ENCODE results near the gene C11orf68.
"Not testable (repeated sequence)": the region's sequence is repeated elsewhere in the genome, so short reads cannot be mapped to it uniquely, and the experiment has no call there.

Gene C11orf68

GRCh38 chr11:65918211-65919140 is at the start of gene C11orf68:
TSS of gene C11orf68 (minus strand) at chr11:65919062. CDS start at chr11:65919031, 31 bp downstream.
- no peak for DNase-seq (ENCODE audit: low read depth in 3 of 3)

DNA sequence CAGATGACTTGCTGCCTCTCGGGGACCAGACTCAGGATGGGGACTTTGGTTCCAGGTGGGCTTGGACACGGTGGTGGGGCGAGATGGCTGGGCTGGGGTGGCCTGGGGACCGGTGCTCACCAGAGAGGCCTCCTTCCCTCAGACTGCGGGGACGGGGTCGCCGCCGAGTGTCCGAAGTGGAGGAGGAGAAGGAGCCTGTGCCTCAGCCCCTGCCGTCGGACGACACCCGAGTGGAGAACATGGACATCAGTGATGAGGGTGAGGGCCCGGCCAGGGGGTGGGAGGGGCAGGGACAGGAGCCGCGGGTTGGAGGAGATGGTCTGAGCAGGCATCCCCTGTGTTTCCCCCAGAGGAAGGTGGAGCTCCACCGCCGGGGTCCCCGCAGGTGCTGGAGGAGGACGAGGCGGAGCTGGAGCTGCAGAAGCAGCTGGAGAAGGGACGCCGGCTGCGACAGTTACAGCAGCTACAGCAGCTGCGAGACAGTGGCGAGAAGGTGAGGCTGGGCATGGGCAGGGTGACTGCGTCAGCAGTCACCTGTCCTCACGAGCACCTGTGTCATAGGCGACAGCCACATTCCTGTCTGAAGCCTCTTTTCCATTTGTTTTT is 48.6 kb upstream of the C11orf68 start:
- no peak for DNase-seq (ENCODE audit: low read depth in 3 of 3)

DNA sequence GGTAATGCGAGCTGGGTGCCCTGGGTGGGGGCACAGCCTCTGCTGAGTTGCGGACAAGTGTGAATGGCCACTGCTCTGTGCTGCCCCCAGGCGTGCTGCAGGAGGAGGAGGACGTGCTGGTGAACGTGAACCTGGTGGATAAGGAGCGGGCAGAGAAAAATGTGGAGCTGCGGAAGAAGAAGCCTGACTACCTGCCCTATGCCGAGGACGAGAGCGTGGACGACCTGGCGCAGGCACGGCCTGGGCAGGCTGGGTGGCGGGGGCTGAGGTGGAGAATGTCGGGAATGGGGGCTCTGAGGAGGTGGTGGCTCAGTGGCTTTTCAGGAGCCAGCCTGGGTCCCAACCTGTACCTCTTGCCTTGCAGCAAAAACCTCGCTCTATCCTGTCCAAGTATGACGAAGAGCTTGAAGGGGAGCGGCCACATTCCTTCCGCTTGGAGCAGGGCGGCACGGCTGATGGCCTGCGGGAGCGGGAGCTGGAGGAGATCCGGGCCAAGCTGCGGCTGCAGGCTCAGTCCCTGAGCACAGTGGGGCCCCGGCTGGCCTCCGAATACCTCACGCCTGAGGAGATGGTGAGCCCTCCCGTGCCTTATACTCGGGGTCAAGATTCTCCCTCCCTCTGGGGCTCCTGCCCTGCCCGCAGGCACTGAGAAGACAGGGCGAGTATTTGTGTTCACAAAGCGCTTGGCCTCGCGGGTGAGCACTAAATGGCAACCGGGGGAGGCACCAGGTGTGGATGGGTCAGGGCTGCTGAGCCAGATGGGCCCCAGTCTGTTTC is 47.3 kb upstream of the C11orf68 start:
- no peak for DNase-seq (ENCODE audit: low read depth in 3 of 3)

- no peak for DNase-seq (ENCODE audit: low read depth in 3 of 3)
Observed at GRCh38 chr11:65964906-65965305, 46.0 kb upstream of the C11orf68 start.

GRCh38 chr11:65962141-65962564 is 43.3 kb upstream of the C11orf68 start:
- DNase-seq (ENCODE audit: low read depth in 3 of 3) = no peak

DNA sequence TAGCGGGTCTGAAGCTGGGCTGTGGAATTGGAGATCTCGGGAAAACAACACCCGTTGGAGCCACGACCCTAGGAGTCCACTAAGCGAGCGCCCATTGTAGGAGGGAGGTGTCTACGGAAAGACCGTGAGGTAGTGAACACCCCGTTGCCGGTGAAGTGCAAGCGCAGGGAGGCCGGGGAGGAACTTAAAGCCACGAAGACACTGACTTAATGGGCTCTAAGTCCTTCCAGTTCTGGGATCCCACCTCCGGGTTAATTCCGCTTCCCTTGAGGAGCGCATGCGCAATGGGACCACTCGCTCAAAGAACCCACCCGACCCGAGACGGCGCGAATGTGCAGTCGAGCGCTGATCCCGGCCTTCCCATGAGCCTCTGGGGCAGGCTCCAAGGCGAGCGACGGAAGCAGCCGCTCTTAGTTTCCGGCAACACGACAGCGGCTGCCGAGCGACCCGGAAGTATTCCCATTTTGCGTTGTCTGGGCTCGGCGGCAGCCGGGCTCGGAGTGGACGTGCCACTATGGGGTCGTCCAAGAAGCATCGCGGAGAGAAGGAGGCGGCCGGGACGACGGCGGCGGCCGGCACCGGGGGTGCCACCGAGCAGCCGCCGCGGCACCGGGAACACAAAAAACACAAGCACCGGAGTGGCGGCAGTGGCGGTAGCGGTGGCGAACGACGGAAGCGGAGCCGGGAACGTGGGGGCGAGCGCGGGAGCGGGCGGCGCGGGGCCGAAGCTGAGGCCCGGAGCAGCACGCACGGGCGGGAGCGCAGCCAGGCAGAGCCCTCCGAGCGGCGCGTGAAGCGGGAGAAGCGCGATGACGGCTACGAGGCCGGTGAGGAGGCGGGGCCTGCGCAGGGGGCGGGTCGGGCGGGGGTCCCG is 42.6 kb upstream of the C11orf68 start, which contains the start of gene SART1:
TSS of gene SART1 (plus strand) at position 468 of the 874 bp plus-strand sequence. CDS start at position 515, 47 bp downstream.
- DNase-seq (ENCODE audit: low read depth in 3 of 3) = peak; percentile 90 to 96 (median 94)

DNA sequence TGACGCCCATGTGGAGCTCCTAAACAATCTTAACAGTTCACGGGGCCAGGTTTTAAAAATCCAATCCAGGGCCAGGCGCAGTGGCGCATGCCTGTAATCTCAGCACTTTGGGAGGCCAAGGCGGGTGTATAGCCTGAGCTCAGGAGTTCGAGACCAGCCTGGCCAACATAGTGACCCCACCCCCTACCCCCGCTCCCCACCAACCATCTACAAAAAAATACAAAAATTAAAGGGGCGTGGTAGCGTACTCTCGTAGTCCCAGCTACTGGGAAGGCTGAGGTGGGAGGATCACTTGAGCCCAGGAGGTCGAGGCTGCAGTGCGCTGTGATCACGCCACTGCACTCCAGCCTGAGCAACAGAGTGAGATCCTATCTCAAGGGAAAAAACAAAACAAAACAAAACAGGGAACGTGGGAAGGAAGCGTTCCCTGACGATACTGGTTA is 42.0 kb upstream of the C11orf68 start:
- DNase-seq (ENCODE audit: low read depth in 3 of 3) = no peak

GRCh38 chr11:65958774-65959420 is 40.0 kb upstream of the C11orf68 start:
- DNase-seq (ENCODE audit: low read depth in 3 of 3) = no peak

DNA sequence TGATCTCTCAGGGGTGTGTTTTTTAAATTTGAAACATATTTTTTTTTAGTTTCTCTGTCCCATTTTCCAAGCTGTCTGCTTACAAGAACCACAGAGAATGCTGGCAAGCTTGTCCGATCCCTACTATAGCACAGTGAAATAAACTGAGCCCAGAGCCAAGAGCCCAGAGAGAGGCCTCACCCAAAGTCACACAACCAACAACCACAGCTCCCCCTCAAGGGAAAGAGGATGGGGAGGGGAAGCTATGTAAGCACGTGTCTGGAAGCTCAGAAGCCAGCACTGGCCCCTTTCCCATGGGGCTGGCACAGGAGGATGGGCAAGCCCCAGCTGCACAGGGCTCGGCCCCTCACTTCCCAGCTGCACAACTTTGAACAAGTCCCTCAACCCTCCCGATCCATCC is 39.4 kb upstream of the C11orf68 start:
- no peak for DNase-seq (ENCODE audit: low read depth in 3 of 3)

GRCh38 chr11:65954771-65955170 is 35.9 kb upstream of the C11orf68 start:
- DNase-seq (ENCODE audit: low read depth in 3 of 3) = no peak

- DNase-seq (ENCODE audit: low read depth in 3 of 3) = no peak
Observed at GRCh38 chr11:65953471-65953870, 34.6 kb upstream of the C11orf68 start.

DNA sequence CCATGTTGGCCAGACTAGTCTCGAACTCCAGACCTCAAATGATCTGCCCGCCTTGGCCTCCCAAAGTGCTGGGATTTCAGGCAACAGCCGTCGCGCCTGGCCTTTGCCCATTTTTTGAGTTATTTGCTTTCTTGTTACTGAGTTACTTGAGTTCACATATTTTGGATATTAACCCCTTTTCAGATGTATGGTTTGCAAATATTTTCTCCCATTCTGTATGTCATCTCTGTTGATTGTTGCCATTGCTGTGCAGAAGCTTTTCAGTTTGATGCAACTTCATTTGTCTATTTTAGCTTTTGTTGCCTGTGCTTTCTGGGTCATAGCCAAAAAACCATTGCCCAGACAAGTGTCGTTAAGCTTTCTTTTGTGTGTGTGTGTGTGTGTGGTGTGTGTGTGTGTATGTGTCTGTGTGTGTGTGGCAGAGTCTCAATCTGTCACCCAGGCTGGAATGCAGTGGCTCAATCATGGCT is 33.2 kb upstream of the C11orf68 start:
- DNase-seq (ENCODE audit: low read depth in 3 of 3) = no peak

- not testable (repeated sequence) for DNase-seq (ENCODE audit: low read depth in 3 of 3)
Observed at GRCh38 chr11:65951641-65952040, 32.8 kb upstream of the C11orf68 start.

DNA sequence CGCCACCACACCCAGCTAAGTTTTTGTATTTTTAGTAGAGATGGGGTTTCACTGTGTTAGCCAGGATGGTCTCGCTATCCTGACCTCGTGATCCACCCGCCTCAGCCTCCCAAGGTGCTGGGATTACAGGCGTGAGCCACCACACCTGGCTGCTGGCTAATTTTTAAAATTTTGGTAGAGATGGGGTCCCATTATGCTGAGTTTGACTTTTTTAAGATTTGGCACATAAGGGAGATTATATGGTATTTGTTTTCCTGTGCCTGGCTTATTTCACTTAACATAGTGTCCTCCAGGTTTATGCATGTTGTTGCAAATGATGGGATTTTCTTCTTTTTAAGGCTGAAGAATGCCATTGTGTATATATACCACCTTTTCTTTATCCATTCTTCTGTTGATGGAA is 31.8 kb upstream of the C11orf68 start:
- not testable (repeated sequence) for DNase-seq (ENCODE audit: low read depth in 3 of 3)

- no peak for DNase-seq (ENCODE audit: low read depth in 3 of 3)
Observed at GRCh38 chr11:65947603-65948125, 28.8 kb upstream of the C11orf68 start.

GRCh38 chr11:65947133-65947532 is 28.3 kb upstream of the C11orf68 start:
- DNase-seq (ENCODE audit: low read depth in 3 of 3) = no peak

DNA sequence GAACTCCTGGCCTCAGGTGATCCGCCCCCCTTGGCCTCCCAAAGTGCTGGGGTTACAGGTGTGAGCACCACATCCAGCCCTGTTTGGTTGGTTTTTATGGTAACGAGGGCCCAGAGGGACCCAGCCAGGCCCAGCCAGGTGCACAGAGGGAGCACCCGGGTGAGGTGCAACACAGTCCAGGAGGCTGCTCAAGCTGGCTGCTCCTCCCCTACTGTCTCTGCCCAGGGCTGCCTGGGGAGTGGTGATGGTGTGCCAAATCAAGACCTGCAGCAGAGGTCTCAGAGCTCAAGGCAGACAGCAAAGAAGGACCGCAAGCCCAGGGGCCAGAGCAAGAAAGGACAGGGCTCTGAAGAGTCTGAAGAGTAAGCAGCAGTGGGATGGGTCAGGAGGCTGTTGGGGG is 27.8 kb upstream of the C11orf68 start:
- no peak for DNase-seq (ENCODE audit: low read depth in 3 of 3)

DNA sequence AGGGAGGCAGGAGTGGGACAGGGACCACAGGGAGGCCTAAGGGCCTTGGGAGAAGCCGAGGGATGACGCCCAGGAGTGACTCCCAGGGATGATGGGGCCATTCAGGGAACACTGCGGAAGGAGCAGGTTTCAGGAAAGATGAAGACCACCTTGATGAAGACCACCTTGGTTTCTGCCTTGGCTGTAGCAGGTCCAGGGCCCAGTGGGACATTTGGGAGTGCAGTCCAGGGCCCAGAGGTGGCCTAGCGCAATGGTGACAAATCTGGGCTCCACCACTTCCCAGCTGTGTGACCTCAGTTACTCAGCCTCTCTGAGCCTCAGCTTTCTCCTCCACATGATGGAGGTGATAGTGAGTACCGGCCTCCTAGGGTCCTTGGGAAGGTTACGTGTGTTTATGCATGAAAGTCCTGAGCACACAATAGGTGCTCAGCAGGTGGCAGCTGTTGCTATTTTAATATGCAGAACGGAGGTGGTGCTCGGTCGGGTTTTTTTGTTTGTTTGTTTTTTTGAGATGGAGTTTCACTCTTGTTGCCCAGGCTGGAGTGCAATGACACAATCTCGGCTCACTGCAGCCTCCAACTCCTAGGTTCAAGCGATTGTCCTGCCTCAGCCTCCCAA is 27.2 kb upstream of the C11orf68 start:
- no peak for DNase-seq (ENCODE audit: low read depth in 3 of 3)

- no peak for DNase-seq (ENCODE audit: low read depth in 3 of 3)
Observed at GRCh38 chr11:65945430-65945911, 26.6 kb upstream of the C11orf68 start, which contains the start of gene TSGA10IP. TSS of gene TSGA10IP (plus strand) at chr11:65945480. CDS start at chr11:65945676, 196 bp downstream.

Measured in stimulated activated CD4-positive, alpha-beta T cell treated with anti-CD3 and anti-CD28 coated beads, TNF-alpha, amount 100 ng/mL, for 24 hours (primary cell).